B cell (primary cell): Measurements from ENCODE around the gene RPTOR. TPM values are rescaled to one million over a fixed set of nuclear protein-coding genes. Genes with fewer than 3 reads are reported as not detected.

ENCODE experiments used
- ATAC-seq: fragments of 200-7000 bp; cut with Tn5 transposase; one replicate; pipeline ENCODE4 v1.10.0; 2021; ENCODE audit warnings: low read depth, mild to moderate bottlenecking, moderate number of reproducible peaks, moderate library complexity
- CTCF ChIA-PET: fragments of 350-600 bp; sonication (Branson Sonifier 250); formaldehyde crosslinking; loops from one replicate; lab custom pipeline; 2021; ENCODE audit warnings: antibody characterized with exemption, inconsistent platforms; lab: Charles Lee
- POLR2A ChIA-PET: fragments of 350-600 bp; sonication (Branson Sonifier 250); formaldehyde crosslinking; loops from one replicate; lab custom pipeline; 2021; ENCODE audit warnings: antibody characterized with exemption; lab: Charles Lee
- DNase-seq: peaks from one replicate; pipeline ENCODE4 v3.0.0; 2013
- H2AFZ ChIP-seq: 2 replicates; pipeline ENCODE4 v1.6.1; 2012; ENCODE audit warnings: mild to moderate bottlenecking, low read depth, low read length; ENCODE audit not compliant: insufficient read depth, poor library complexity, severe bottlenecking
- H3K27ac ChIP-seq, 2 donors: 1 replicate in 1 of 2; 2 replicates in 1 of 2; pipeline ENCODE4 v1.5.1; 2012 to 2013; ENCODE audit warnings: low read length in 2 of 2, mild to moderate bottlenecking in 2 of 2, moderate library complexity in 1 of 2
- H3K27me3 ChIP-seq, 4 experiments: fragments of 200-600 bp in 1 of 4; sonication (generic) in 1 of 4; replicated peaks in 1 of 4; 1 replicate in 2 of 4; 2 replicates in 2 of 4; pipeline versions ENCODE4 v1.6.1 to v1.7.0; 2013 to 2016; ENCODE audit warnings: low read length in 3 of 4, mild to moderate bottlenecking in 2 of 4, mixed read lengths in 1 of 4, moderate library complexity in 1 of 4; ENCODE audit not compliant: insufficient read depth in 4 of 4, control insufficient read depth in 3 of 4; ENCODE audit errors: control extremely low read depth in 1 of 4
- H3K36me3 ChIP-seq, 2 experiments: replicated peaks in 1 of 2; 1 replicate in 1 of 2; 2 replicates in 1 of 2; pipeline versions ENCODE4 v1.6.1 to v1.7.1; 2013; ENCODE audit warnings: low read length in 1 of 2; ENCODE audit not compliant: insufficient read depth in 2 of 2, control insufficient read depth in 1 of 2; ENCODE audit errors: control extremely low read depth in 1 of 2, extremely low read depth in 1 of 2
- H3K4me1 ChIP-seq, 2 donors: fragments of 200-600 bp in 1 of 2; sonication (generic) in 1 of 2; 1 replicate in 1 of 2; 2 replicates in 1 of 2; pipeline versions ENCODE4 v1.5.1 to v1.6.1; 2013 to 2017; ENCODE audit warnings: low read length in 2 of 2; ENCODE audit not compliant: control insufficient read depth in 2 of 2, insufficient read depth in 2 of 2
- H3K4me2 ChIP-seq: replicated peaks from 2 replicates; pipeline ENCODE3; 2012; ENCODE audit warnings: mild to moderate bottlenecking, low read depth, low read length; ENCODE audit not compliant: poor library complexity, severe bottlenecking
- H3K4me3 ChIP-seq, 5 experiments: fragments of 200-600 bp in 1 of 5; sonication (generic) in 1 of 5; 1 replicate in 3 of 5; 2 replicates in 2 of 5; pipeline versions ENCODE4 v1.5.1 to v1.7.0; 2011 to 2016; ENCODE audit warnings: low read length in 4 of 5, mild to moderate bottlenecking in 4 of 5, low read depth in 2 of 5, control low read depth in 1 of 5, moderate library complexity in 1 of 5; ENCODE audit not compliant: insufficient read depth in 1 of 5; ENCODE audit errors: control extremely low read depth in 1 of 5, extremely low read depth in 1 of 5
- H3K79me2 ChIP-seq: fragments of 200-600 bp; sonication (generic); one replicate; pipeline ENCODE4 v1.6.0; 2016; ENCODE audit warnings: low read length; ENCODE audit not compliant: control insufficient read depth, insufficient read depth
- H3K9ac ChIP-seq: fragments of 200-600 bp; sonication (generic); 2 replicates; pipeline ENCODE4 v1.6.1; 2017; ENCODE audit warnings: mild to moderate bottlenecking, low read length, moderate library complexity
- H3K9me3 ChIP-seq, 3 donors: one replicate each; pipeline versions ENCODE4 v1.6.1 to v1.7.1; 2013; ENCODE audit warnings: low read length in 2 of 3; ENCODE audit not compliant: control insufficient read depth in 2 of 3, insufficient read depth in 1 of 3; ENCODE audit errors: control extremely low read depth in 1 of 3
- H4K20me1 ChIP-seq: 2 replicates; pipeline ENCODE4 v1.6.0; 2012; ENCODE audit warnings: mild to moderate bottlenecking, low read length; ENCODE audit not compliant: insufficient read depth, control insufficient read depth, poor library complexity, severe bottlenecking
- H3K27ac Mint-ChIP-seq: one replicate; pipeline ENCODE4 v1.8.0; 2021; ENCODE audit warnings: mixed read lengths
- H3K27me3 Mint-ChIP-seq: one replicate; pipeline ENCODE4 v1.8.0; 2021; ENCODE audit warnings: mixed read lengths
- H3K4me1 Mint-ChIP-seq: one replicate; pipeline ENCODE4 v1.8.0; 2021; ENCODE audit warnings: mixed read lengths
- H3K4me3 Mint-ChIP-seq: one replicate; pipeline ENCODE4 v1.8.0; 2021; ENCODE audit warnings: mixed read lengths
- H3K9me3 Mint-ChIP-seq: one replicate; pipeline ENCODE4 v1.8.0; 2022; ENCODE audit warnings: mixed read lengths; ENCODE audit not compliant: insufficient read depth
- EZH2 ChIP-seq: IDR thresholded peaks from 2 replicates; pipeline ENCODE4 v1.6.1; 2012; ENCODE audit warnings: borderline replicate concordance, low read depth, mild to moderate bottlenecking, moderate library complexity, low read length; ENCODE audit not compliant: insufficient read depth, poor library complexity, severe bottlenecking
- WGBS: methylation state at CpG from one replicate; pipeline ENCODE4 v1.1.5; 2013; ENCODE audit warnings: missing lambda C conversion rate; ENCODE audit not compliant: insufficient coverage; 5-methylcytosine and 5-hydroxymethylcytosine counted together
- intact Hi-C: fragments of 100-400 bp; cut with micrococcal nuclease; formaldehyde crosslinking; loops from one replicate; pipeline ENCODE4 v1.10.0; 2022
- polyA plus RNA-seq: library from polyadenylated mRNA; depleted of rRNA; stranded (reverse); fragments of >200 nt; gene quantifications from 2 replicates; pipeline ENCODE4 v1.2.3, GENCODE V29; 2012
- total RNA-seq, 2 donors: library from RNA; stranded (reverse); fragments of 120-200 nt in 1 of 2; gene quantifications; 1 replicate in 1 of 2; 2 replicates in 1 of 2; pipeline versions ENCODE4 v1.2.3 to v1.2.4, GENCODE V29; 2013 to 2022
- TF ChIP-seq, protein P1 (sequence below): fragments of 200-600 bp; IDR thresholded peaks from one replicate; pipeline ENCODE4 v1.8.0; 2022; ENCODE audit warnings: antibody characterized with exemption, mild to moderate bottlenecking

Gene RPTOR
- total and polyA plus RNA-seq, 2 donors (not counting 1 experiment from before 2014, with no cell fraction given) = 13.4 to 58.8 TPM

DNA sequence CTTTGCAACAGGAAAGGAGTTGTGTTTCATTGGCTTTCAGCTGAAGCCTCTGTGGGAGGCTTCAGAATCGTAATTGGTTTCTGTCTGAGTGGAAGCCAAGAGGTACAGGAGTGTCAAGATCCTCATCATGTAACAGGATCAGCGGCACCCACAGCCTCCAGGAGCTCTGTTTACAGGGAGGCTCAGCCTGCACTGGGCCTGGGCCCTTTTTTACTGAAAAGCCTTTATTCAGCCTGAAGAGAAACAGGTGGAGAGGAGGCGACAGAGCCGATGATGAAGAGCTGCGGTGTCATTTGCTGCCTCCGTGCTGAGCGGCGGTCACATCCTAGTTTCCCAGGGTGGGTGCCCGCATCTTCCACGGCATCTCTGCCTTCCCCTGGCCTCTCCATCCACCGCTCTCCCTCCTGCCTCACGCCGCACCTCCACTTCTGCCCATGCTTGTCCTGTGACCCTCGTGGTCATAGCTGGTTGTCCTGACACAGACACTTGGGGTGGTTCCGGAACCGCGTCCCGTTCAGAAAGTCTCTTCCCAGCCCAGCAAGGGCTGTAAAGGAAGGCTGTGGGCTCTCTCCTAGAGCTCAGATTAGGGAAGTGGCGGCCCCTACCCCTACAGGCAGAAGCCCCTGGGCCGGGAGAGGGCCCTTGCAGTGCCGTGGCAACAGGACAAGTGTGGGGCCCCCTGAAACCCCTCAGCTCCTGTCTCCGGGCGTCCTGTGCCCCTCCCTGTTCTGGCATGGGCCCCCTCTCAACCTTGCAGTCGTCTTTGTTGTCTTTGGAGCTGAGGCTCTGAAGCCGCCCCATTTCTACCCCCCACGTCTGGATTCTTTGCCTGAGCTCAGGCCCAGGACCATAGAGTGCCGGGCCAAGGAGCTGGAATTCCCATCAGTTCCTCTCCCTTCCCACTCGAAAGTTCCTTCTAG, 393.1 kb downstream of the RPTOR start:
- Histone ChIP-seq H3K9me3 (no peaks in the 10 kb centered on the region), H4K20me1 (no peaks in the 10 kb centered on the region), H3K36me3 (no peaks in the 10 kb centered on the region), H2AFZ (no peak overlapping the region), H3K79me2 (no peaks in the 10 kb centered on the region), H3K27me3 (no peaks in the 10 kb centered on the region), H3K4me3 (no peak overlapping the region), H3K9ac (no peak overlapping the region), H3K27ac (no peak overlapping the region), H3K4me2 (peak overlapping the region; percentile 57), H3K4me1 (peaks cover 38 to 49% of the 10 kb centered on the region in 2 donors)
- ChIA-PET CTCF (interaction anchor here (0.9 to 1.3 kb wide), 4 partner anchors 8 to 32 kb away, joined by 3 to 4 read pairs (median 3); no protein-coding TSS in a partner anchor), POLR2A (no interaction called here)
- Mint-ChIP-seq H3K4me1 (peaks cover 27% of the 10 kb centered on the region), H3K4me3 (no peak overlapping the region), H3K27ac (no peak overlapping the region), H3K27me3 (no peaks in the 10 kb centered on the region), H3K9me3 (no peaks in the 10 kb centered on the region)
- WGBS = 88% methylated on average over 18 of the region's 28 CpGs
- ATAC-seq = no peak
- no peak for TF ChIP-seq EZH2
- TF ChIP-seq, protein P1, sequence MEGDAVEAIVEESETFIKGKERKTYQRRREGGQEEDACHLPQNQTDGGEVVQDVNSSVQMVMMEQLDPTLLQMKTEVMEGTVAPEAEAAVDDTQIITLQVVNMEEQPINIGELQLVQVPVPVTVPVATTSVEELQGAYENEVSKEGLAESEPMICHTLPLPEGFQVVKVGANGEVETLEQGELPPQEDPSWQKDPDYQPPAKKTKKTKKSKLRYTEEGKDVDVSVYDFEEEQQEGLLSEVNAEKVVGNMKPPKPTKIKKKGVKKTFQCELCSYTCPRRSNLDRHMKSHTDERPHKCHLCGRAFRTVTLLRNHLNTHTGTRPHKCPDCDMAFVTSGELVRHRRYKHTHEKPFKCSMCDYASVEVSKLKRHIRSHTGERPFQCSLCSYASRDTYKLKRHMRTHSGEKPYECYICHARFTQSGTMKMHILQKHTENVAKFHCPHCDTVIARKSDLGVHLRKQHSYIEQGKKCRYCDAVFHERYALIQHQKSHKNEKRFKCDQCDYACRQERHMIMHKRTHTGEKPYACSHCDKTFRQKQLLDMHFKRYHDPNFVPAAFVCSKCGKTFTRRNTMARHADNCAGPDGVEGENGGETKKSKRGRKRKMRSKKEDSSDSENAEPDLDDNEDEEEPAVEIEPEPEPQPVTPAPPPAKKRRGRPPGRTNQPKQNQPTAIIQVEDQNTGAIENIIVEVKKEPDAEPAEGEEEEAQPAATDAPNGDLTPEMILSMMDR = no peak
- no peak for DNase-seq
- intact Hi-C loops = no loop called here

DNA sequence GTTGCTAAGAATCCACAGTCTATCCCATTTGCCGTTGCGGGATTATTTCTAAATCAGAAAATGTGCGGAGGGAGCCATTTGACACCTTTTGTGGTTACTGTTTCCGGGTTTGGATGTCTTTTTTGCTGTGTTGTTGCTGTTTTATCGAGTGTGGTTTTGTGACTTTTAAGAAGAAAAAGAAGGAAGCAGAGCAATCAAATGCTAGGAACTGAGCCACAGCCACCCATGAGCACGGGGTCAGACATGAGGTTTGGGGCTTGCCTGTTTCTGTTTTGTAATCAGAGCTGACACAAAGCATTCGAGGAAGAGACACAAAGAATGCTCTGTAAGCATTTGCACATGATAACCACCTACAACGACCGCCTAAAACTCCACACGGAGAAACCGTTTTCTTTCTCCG, 393.9 kb downstream of the RPTOR start:
- H3K4me3 ChIP-seq = no peak overlapping the region
- POLR2A ChIA-PET = no interaction called here
- 44% methylated on average over 12 of the region's 12 CpGs for WGBS

More for the DNA sequence above, 393.9 kb downstream of the RPTOR start:
- H3K36me3 ChIP-seq = no peaks in the 10 kb centered on the region
- Mint-ChIP-seq H3K27me3 (no peaks in the 10 kb centered on the region), H3K27ac (peak overlapping the region; percentile 32), H3K4me1 (peaks cover 29% of the 10 kb centered on the region), H3K9me3 (no peaks in the 10 kb centered on the region), H3K4me3 (no peak overlapping the region)
- H3K4me2 ChIP-seq = peak overlapping the region; percentile 57
- CTCF ChIA-PET = interaction anchor here (1.0 to 1.1 kb wide), 2 partner anchors 8 to 32 kb away, joined by 3 read pairs; no protein-coding TSS in a partner anchor
- TF ChIP-seq EZH2 = no peak
- TF ChIP-seq, protein P1 = no peak
- peaks cover 0 to 3% (median 0%) of the 10 kb centered on the region in 3 donors for H3K9me3 ChIP-seq
- DNase-seq (no peak), ATAC-seq (no peak)
- no peak overlapping the region for H3K27ac ChIP-seq
- peaks cover 45 to 56% of the 10 kb centered on the region in 2 donors for H3K4me1 ChIP-seq
- H2AFZ ChIP-seq = peak overlapping the region; percentile 4
- no peak overlapping the region for H3K9ac ChIP-seq
- H3K27me3 ChIP-seq = no peaks in the 10 kb centered on the region
- intact Hi-C loops = no loop called here
- no peaks in the 10 kb centered on the region for H3K79me2 ChIP-seq
- H4K20me1 ChIP-seq = no peaks in the 10 kb centered on the region
